GOT3 (cell line): Measurements from ENCODE around the gene RPL36A.

Source experiments
- DNase-seq: peaks from one replicate; lab custom pipeline; 2025; ENCODE audit warnings: mixed read lengths; lab: John Stamatoyannopoulos, UW

The RPL36A gene

DNA sequence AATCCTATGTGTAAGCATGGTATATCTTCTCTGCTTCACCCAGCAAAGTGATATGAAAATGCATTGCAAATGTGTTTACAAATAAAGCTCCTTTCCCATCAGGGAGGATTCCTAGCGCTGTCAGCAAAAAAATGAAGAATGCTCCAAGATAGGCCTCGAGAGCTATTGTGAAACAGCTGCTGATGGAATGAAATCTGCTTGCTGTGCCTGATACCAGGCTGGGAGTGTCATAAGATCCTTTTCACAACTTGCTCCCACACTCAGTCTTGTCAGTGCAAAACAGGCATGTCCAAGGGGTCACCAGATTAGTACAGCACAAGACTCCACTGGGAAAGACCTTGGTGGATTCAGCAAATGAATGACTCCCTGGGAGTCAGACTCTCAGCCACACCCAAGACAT, 51.3 kb downstream of the RPL36A start:
- DNase-seq = no peak
